ENCODE data around the gene CEP250. TPM values are rescaled to one million over a fixed set of nuclear protein-coding genes. Genes with fewer than 3 reads are reported as not detected.
A peak's percentile ranks its signal among the peaks of the same experiment; 100 is the strongest.

CEP250 gene
- total RNA-seq, 2 experiments from 2014 or later: 72.1 to 74.5 TPM

DNA sequence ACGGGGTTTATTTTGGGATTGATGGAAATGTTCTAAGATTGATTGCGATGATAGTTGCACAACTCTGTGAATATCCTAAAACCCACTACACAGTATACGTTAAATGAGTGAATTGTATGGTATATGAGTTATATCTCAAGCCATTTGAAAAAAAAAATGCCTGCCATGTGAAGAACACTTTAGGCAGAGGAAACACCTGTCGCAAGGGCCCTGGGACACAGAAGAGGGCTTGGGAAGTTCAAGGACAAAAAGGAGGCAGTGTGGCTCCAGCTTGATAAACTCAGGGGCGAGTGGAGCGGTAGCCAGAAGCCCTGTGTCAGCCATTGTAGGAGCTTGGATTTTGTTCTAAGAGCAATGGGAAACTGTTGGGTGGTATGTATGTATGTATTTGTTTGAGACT is 37.0 kb downstream of the CEP250 start:
- Mint-ChIP-seq H3K36me3 (ENCODE audit: low read depth) (peaks cover 72% of the 10 kb centered on the region), H3K27ac (peak overlapping the region; percentile 99), H3K27me3 (ENCODE audit: low read depth) (no peaks in the 10 kb centered on the region), H3K4me3 (peak overlapping the region; percentile 99), H3K9me3 (ENCODE audit: insufficient read depth) (no peaks in the 10 kb centered on the region), H3K4me1 (ENCODE audit: low read depth) (peaks cover 49% of the 10 kb centered on the region)
- ChIA-PET CTCF (interaction anchor here (0.7 to 1.5 kb wide), 4 partner anchors 25 to 109 kb away, joined by 3 to 4 read pairs (median 3); no protein-coding TSS in a partner anchor), POLR2A (interaction anchor here (1.1 to 3.8 kb wide), 5 partner anchors 10 to 461 kb away, joined by 3 to 40 read pairs (median 23); partner anchors contain the start of genes CEP250, SCAND1 and SPAG4)
- ATAC-seq: no peak
- no peak for DNase-seq

GRCh38 chr20:35496481-35496880 is 41.1 kb downstream of the CEP250 start:
- Mint-ChIP-seq H3K36me3 (ENCODE audit: low read depth) (peaks cover 77% of the 10 kb centered on the region), H3K27ac (no peak overlapping the region), H3K9me3 (ENCODE audit: insufficient read depth) (no peaks in the 10 kb centered on the region), H3K4me3 (no peak overlapping the region), H3K4me1 (ENCODE audit: low read depth) (peaks cover 25% of the 10 kb centered on the region), H3K27me3 (ENCODE audit: low read depth) (no peaks in the 10 kb centered on the region)
- DNase-seq (no peak), ATAC-seq (no peak)
- ChIA-PET POLR2A (interaction anchor here (1.1 to 1.4 kb wide), 2 partner anchors 7 to 30 kb away, joined by 3 read pairs; no protein-coding TSS in a partner anchor), CTCF (interaction anchor here (1.8 kb wide), 1 partner anchor 189 kb away, joined by 4 read pairs; no protein-coding TSS in a partner anchor)

DNA sequence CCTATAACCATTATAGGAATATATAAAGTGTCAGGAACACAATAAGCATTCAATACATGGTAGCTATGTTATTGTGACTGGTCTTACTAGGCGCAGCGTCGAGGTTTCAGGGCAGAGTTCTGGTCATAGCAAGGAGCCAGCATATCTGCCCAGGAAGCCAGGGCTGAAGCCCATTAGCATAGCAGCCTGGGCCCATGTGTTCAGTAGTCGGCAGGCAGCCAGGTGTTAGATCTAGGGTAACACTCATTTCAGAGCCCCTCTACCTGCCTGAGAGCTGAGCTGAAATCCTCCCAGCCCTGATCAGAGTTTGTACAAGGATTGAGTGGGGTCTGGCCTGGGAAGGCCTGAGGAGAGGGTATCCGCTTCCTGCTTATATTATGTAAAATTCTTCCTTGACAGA is 41.9 kb downstream of the CEP250 start:
- peak overlapping the region; percentile 47 for H3K27ac Mint-ChIP-seq
- ChIA-PET POLR2A (no interaction called here), CTCF (no interaction called here)
- no peak for DNase-seq
- H3K9me3 Mint-ChIP-seq (ENCODE audit: insufficient read depth): no peaks in the 10 kb centered on the region
- H3K27me3 Mint-ChIP-seq (ENCODE audit: low read depth): no peaks in the 10 kb centered on the region
- peaks cover 79% of the 10 kb centered on the region for H3K36me3 Mint-ChIP-seq (ENCODE audit: low read depth)
- H3K4me3 Mint-ChIP-seq: no peak overlapping the region
- peaks cover 19% of the 10 kb centered on the region for H3K4me1 Mint-ChIP-seq (ENCODE audit: low read depth)
- no peak for ATAC-seq

DNA sequence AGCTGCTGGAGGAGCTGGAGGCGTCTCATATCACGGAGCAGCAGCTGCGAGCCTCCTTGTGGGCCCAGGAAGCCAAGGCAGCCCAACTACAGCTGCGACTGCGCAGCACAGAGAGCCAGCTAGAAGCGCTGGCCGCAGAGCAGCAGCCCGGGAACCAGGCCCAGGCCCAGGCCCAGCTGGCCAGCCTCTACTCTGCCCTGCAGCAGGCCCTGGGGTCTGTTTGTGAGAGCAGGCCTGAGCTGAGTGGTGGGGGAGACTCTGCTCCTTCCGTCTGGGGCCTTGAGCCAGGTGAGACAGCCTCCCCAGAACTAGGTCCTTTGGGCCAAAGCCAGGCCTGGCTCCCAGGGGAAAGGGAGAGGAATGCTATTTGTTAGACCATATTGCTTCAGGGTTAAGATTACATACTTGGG is 42.4 kb downstream of the CEP250 start:
- Mint-ChIP-seq H3K4me3 (no peak overlapping the region), H3K27ac (peak overlapping the region; percentile 47)

DNA sequence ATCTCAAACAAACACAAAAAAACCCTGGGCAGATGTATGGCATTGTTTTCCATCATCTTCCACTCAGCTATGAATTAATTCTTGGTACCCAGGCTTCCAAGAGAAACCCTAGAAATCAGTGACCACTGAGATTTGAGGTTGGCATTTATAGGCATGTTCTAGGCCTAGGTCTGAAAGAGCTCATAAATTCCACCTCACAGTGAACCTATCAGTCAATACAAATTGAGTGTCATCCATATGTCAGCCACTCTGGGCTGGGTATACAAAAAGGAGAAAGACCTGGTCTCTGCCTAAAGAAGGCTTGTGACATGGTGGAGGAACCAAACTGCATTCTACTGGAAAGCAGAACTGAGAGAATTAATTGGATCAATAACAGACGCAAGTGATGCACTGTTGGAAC is 43.9 kb downstream of the CEP250 start:
- ChIA-PET POLR2A (interaction anchor here (1.8 kb wide), 1 partner anchor 8 kb away, joined by 8 read pairs; no protein-coding TSS in a partner anchor), CTCF (interaction anchor here (1.5 kb wide), 1 partner anchor 36 kb away, joined by 6 read pairs; no protein-coding TSS in a partner anchor)
- no peak for ATAC-seq
- no peak for DNase-seq
- H3K27me3 Mint-ChIP-seq (ENCODE audit: low read depth): no peaks in the 10 kb centered on the region
- H3K4me3 Mint-ChIP-seq: no peak overlapping the region
- H3K27ac Mint-ChIP-seq: no peak overlapping the region
- no peaks in the 10 kb centered on the region for H3K9me3 Mint-ChIP-seq (ENCODE audit: insufficient read depth)
- peaks cover 78% of the 10 kb centered on the region for H3K36me3 Mint-ChIP-seq (ENCODE audit: low read depth)
- peaks cover 16% of the 10 kb centered on the region for H3K4me1 Mint-ChIP-seq (ENCODE audit: low read depth)

More for the DNA sequence above, 42.4 kb downstream of the CEP250 start:
- ATAC-seq (no peak), DNase-seq (no peak)
- Mint-ChIP-seq H3K4me1 (ENCODE audit: low read depth) (peaks cover 14% of the 10 kb centered on the region), H3K36me3 (ENCODE audit: low read depth) (peaks cover 79% of the 10 kb centered on the region), H3K27me3 (ENCODE audit: low read depth) (no peaks in the 10 kb centered on the region), H3K9me3 (ENCODE audit: insufficient read depth) (no peaks in the 10 kb centered on the region)
- ChIA-PET POLR2A (no interaction called here), CTCF (no interaction called here)

- H3K36me3 Mint-ChIP-seq (ENCODE audit: low read depth): peaks cover 82% of the 10 kb centered on the region
- H3K4me1 Mint-ChIP-seq (ENCODE audit: low read depth): peaks cover 40% of the 10 kb centered on the region
- DNase-seq (no peak), ATAC-seq (no peak)
- ChIA-PET CTCF (no interaction called here), POLR2A (interaction anchor here (0.7 to 3.6 kb wide), 2 partner anchors 11 to 46 kb away, joined by 3 to 24 read pairs; no protein-coding TSS in a partner anchor)
- H3K27ac Mint-ChIP-seq: no peak overlapping the region
- H3K27me3 Mint-ChIP-seq (ENCODE audit: low read depth): no peaks in the 10 kb centered on the region
- no peak overlapping the region for H3K4me3 Mint-ChIP-seq
- no peaks in the 10 kb centered on the region for H3K9me3 Mint-ChIP-seq (ENCODE audit: insufficient read depth)
Measured at GRCh38 chr20:35502352-35502751, 47.0 kb downstream of the CEP250 start.

DNA sequence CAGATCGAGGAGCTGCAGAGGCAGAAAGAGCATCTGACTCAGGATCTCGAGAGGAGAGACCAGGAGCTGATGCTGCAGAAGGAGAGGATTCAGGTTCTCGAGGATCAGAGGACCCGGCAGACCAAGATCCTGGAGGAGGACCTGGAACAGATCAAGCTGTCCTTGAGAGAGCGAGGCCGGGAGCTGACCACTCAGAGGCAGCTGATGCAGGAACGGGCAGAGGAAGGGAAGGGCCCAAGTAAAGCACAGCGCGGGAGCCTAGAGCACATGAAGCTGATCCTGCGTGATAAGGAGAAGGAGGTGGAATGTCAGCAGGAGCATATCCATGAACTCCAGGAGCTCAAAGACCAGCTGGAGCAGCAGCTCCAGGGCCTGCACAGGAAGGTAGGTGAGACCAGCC is 47.9 kb downstream of the CEP250 start:
- ChIA-PET CTCF (interaction anchor here (1.2 kb wide), 1 partner anchor 139 kb away, joined by 3 read pairs; no protein-coding TSS in a partner anchor), POLR2A (interaction anchor here (1.0 to 3.6 kb wide), 2 partner anchors 12 kb away, joined by 4 to 24 read pairs; no protein-coding TSS in a partner anchor)
- Mint-ChIP-seq H3K4me3 (no peak overlapping the region), H3K36me3 (ENCODE audit: low read depth) (peaks cover 79% of the 10 kb centered on the region), H3K27me3 (ENCODE audit: low read depth) (no peaks in the 10 kb centered on the region), H3K9me3 (ENCODE audit: insufficient read depth) (no peaks in the 10 kb centered on the region), H3K27ac (peak overlapping the region; percentile 10), H3K4me1 (ENCODE audit: low read depth) (peaks cover 43% of the 10 kb centered on the region)
- no peak for DNase-seq
- ATAC-seq: no peak

DNA sequence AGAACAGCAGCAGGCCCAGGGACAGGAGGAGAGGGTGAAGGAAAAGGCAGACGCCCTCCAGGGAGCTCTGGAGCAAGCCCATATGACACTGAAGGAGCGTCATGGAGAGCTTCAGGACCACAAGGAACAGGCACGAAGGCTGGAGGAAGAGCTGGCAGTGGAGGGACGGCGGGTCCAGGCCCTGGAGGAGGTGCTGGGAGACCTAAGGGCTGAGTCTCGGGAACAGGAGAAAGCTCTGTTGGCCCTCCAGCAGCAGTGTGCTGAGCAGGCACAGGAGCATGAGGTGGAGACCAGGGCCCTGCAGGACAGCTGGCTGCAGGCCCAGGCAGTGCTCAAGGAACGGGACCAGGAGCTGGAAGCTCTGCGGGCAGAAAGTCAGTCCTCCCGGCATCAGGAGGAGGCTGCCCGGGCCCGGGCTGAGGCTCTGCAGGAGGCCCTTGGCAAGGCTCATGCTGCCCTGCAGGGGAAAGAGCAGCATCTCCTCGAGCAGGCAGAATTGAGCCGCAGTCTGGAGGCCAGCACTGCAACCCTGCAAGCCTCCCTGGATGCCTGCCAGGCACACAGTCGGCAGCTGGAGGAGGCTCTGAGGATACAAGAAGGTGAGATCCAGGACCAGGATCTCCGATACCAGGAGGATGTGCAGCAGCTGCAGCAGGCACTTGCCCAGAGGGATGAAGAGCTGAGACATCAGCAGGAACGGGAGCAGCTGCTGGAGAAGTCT is 48.6 kb downstream of the CEP250 start:
- Mint-ChIP-seq H3K36me3 (ENCODE audit: low read depth) (peaks cover 81% of the 10 kb centered on the region), H3K9me3 (ENCODE audit: insufficient read depth) (no peaks in the 10 kb centered on the region), H3K4me1 (ENCODE audit: low read depth) (peaks cover 43% of the 10 kb centered on the region), H3K27me3 (ENCODE audit: low read depth) (no peaks in the 10 kb centered on the region), H3K4me3 (no peak overlapping the region), H3K27ac (peak overlapping the region; percentile 28)
- CTCF ChIA-PET: interaction anchor here (1.2 kb wide), 1 partner anchor 138 kb away, joined by 3 read pairs; no protein-coding TSS in a partner anchor
- ATAC-seq: no peak
- no peak for DNase-seq
- POLR2A ChIA-PET: interaction anchor here (0.9 to 3.6 kb wide), 3 partner anchors 8 to 13 kb away, joined by 3 to 24 read pairs (median 4); no protein-coding TSS in a partner anchor

DNA sequence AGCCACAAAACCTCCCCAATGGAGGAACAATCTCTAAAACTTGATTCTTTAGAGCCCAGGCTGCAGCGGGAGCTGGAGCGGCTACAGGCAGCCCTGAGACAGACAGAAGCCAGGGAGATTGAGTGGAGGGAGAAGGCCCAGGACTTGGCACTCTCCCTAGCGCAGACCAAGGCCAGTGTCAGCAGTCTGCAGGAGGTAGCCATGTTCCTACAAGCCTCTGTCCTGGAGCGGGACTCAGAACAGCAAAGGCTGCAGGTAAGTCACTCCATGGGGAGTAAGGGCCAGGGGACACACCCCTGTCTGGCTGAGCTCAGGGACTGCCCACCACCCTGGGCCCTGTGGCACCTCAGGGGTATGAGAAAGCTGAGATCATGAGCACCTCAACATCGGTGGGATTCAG is 49.4 kb downstream of the CEP250 start:
- H3K27ac Mint-ChIP-seq: peak overlapping the region; percentile 53
- H3K36me3 Mint-ChIP-seq (ENCODE audit: low read depth): peaks cover 83% of the 10 kb centered on the region
- ChIA-PET CTCF (no interaction called here), POLR2A (interaction anchor here (2.8 kb wide), 1 partner anchor 14 kb away, joined by 14 read pairs; no protein-coding TSS in a partner anchor)
- H3K27me3 Mint-ChIP-seq (ENCODE audit: low read depth): no peaks in the 10 kb centered on the region
- no peak for DNase-seq
- no peak for ATAC-seq
- no peak overlapping the region for H3K4me3 Mint-ChIP-seq
- H3K4me1 Mint-ChIP-seq (ENCODE audit: low read depth): peaks cover 43% of the 10 kb centered on the region
- no peaks in the 10 kb centered on the region for H3K9me3 Mint-ChIP-seq (ENCODE audit: insufficient read depth)

DNA sequence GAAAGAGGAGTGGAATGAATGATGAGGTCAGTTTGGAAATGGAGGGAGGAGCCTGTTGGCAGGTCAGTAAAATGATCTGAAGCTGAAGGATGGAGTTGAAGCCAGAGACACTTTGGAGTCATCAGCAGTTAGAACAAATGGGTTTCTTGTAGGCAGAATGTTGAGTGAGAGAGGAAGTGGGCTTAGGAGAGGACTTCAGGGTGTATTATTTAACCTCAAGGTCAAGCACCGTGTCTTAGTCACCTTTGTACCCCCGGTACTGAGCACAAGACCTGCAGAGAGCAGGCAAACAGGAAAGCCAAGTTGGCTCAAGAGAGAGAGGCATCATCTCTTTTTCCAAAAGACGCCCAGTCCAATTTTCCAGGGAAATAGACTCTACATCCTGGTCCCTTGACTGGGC is 50.8 kb downstream of the CEP250 start:
- Mint-ChIP-seq H3K27me3 (ENCODE audit: low read depth) (no peaks in the 10 kb centered on the region), H3K9me3 (ENCODE audit: insufficient read depth) (no peaks in the 10 kb centered on the region), H3K4me3 (peak overlapping the region; percentile 0), H3K4me1 (ENCODE audit: low read depth) (peaks cover 43% of the 10 kb centered on the region), H3K36me3 (ENCODE audit: low read depth) (peaks cover 76% of the 10 kb centered on the region), H3K27ac (peak overlapping the region; percentile 73)
- CTCF ChIA-PET: interaction anchor here (0.6 to 1.5 kb wide), 2 partner anchors 15 to 196 kb away, joined by 3 read pairs; no protein-coding TSS in a partner anchor
- POLR2A ChIA-PET: interaction anchor here (0.7 to 2.8 kb wide), 4 partner anchors 10 to 681 kb away, joined by 3 to 14 read pairs (median 4); partner anchors contain the start of gene NCOA6
- DNase-seq: no peak
- ATAC-seq: peak; percentile 16

DNA sequence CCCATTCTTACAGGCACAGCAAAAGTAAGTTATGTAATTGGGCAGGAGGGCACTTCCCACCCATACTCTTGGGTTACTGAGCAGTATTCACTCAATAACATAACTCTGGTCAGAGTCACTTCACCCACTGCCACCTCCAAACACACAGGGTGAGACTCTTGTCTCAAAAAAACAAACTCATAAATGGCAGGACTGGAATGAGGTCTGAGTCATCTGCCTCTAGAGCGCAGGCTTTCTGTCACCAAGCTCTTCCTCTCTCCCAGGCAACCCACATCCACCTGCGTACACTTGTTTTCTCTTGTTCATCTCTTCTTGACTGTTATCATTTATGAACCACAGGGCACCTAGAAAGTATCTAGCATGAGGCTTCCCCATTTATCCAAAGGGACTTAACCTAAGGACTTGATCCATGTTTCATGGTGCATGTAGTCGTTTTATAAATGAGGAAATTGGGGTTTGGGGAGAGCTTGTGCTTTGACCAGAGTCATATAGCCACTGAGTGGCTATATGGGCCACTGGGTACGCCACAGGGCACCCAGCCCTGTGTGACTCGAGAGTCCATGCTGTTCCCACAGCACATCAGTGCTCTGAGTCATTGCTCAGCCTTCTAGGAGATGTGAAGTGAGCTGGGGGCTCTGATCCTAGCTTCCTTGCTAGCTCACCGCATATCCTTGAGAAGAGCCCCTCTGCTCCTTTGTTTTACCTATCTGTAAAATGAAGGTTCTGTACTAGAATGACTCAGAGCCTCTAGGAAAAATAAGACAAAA is 51.7 kb downstream of the CEP250 start:
- Mint-ChIP-seq H3K4me3 (no peak overlapping the region), H3K36me3 (ENCODE audit: low read depth) (peaks cover 77% of the 10 kb centered on the region), H3K4me1 (ENCODE audit: low read depth) (peaks cover 43% of the 10 kb centered on the region), H3K9me3 (ENCODE audit: insufficient read depth) (no peaks in the 10 kb centered on the region), H3K27ac (peak overlapping the region; percentile 73), H3K27me3 (ENCODE audit: low read depth) (no peaks in the 10 kb centered on the region)
- ATAC-seq: peak; percentile 55
- ChIA-PET CTCF (interaction anchor here (1.5 kb wide), 1 partner anchor 195 kb away, joined by 3 read pairs; no protein-coding TSS in a partner anchor), POLR2A (interaction anchor here (0.6 to 2.8 kb wide), 5 partner anchors 9 to 682 kb away, joined by 3 to 14 read pairs (median 4); partner anchors contain the start of genes NCOA6 and SCAND1)
- DNase-seq: peak; percentile 35
